ENCODE results near the gene HERC4. TPM values are rescaled to one million over a fixed set of nuclear protein-coding genes. Genes with fewer than 3 reads are reported as not detected.

HERC4 gene
- polyA plus RNA-seq, 1 donor from 2014 or later = 45.6 TPM

DNA sequence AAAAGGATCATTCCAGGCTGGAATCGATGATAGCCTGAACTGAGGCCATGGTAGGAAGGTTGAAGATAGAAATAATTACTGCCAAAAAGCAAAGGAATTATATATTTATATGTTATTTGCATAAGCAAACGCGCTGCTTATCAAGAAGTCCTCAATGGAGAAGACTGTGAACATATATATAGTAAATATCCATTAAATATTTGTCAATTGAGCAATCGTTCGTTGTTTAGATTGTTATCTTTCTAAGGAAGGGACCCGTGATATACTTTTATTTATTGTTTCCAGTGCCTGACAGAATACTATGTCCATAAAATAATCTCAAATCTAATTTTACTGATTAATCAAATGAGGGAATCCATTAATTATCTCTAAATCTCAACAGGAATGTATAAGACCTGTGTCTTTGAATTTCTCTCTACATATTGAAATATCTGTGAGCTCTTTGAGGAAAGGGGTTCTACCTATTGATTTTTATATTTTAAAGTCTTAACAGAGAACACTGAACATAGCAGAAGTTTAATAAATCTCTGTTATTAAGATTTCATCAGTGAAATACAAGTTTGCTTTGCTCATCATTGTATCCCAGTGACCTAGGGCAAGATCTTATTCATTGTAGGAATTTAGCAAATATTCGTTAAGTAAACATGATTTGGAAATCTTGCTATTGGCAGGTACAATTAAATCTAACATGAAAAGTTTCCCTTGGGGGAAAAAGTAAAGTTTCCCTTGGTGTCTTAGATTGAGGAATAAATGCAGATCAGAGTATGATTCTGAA lies 12.0 kb upstream of the HERC4 start:
- H3K27me3 ChIP-seq (ENCODE audit: insufficient read depth, low read depth, low read length) = no peaks in the 10 kb centered on the region
- H3K79me2 ChIP-seq (replicated peaks; ENCODE audit: insufficient read depth, low read length) = no peaks in the 10 kb centered on the region
- no peak overlapping the region for H3K9ac ChIP-seq (ENCODE audit: low read length)
- no peaks in the 10 kb centered on the region for H4K20me1 ChIP-seq (ENCODE audit: insufficient read depth)
- H3K4me3 ChIP-seq (ENCODE audit: low read length) = no peak overlapping the region
- H3K4me2 ChIP-seq (ENCODE audit: low read length) = no peak overlapping the region
- no peak for TF ChIP-seq TAF1 (IDR thresholded peaks at IDR 0.05; ENCODE audit: low read depth)
- H3K9me3 ChIP-seq (ENCODE audit: low read length) = no peaks in the 10 kb centered on the region
- H2AFZ ChIP-seq (ENCODE audit: low read depth, low read length) = no peak overlapping the region
- H3F3A ChIP-seq (ENCODE audit: insufficient read depth, low read length, poor library complexity, severe bottlenecking) = no peaks in the 10 kb centered on the region
- H3K9me2 ChIP-seq (ENCODE audit: insufficient read depth, low read length) = no peaks in the 10 kb centered on the region
- no peaks in the 10 kb centered on the region for H3K36me3 ChIP-seq (ENCODE audit: insufficient read depth, low read length)
- H3K27ac ChIP-seq (ENCODE audit: low read length) = no peak overlapping the region

DNA sequence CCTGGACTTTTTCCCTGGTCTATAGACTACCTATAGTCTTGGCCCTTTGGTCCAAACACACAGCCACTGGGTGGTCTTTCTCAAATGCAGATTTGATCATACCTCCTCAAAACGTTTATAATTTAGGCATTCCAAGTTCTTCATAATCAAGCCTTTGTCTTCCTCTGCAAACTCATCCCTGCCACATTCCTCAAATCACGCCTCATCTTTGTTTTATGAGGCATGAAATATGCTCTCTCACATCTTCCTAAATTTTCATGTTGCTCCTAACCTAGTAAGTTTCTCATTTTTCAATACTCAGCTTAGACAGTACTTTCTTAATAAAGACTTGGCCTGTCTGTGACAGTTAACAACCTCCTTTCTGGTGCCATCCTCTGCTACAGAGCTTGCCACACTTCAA lies 10.9 kb upstream of the HERC4 start:
- no peak for TF ChIP-seq EZH2 (IDR thresholded peaks at IDR 0.05; ENCODE audit: borderline replicate concordance, insufficient read depth, low read length, poor library complexity, severe bottlenecking)
- no peak for TF ChIP-seq TAF1 (IDR thresholded peaks at IDR 0.05; ENCODE audit: low read depth)
- TF ChIP-seq, protein P1, sequence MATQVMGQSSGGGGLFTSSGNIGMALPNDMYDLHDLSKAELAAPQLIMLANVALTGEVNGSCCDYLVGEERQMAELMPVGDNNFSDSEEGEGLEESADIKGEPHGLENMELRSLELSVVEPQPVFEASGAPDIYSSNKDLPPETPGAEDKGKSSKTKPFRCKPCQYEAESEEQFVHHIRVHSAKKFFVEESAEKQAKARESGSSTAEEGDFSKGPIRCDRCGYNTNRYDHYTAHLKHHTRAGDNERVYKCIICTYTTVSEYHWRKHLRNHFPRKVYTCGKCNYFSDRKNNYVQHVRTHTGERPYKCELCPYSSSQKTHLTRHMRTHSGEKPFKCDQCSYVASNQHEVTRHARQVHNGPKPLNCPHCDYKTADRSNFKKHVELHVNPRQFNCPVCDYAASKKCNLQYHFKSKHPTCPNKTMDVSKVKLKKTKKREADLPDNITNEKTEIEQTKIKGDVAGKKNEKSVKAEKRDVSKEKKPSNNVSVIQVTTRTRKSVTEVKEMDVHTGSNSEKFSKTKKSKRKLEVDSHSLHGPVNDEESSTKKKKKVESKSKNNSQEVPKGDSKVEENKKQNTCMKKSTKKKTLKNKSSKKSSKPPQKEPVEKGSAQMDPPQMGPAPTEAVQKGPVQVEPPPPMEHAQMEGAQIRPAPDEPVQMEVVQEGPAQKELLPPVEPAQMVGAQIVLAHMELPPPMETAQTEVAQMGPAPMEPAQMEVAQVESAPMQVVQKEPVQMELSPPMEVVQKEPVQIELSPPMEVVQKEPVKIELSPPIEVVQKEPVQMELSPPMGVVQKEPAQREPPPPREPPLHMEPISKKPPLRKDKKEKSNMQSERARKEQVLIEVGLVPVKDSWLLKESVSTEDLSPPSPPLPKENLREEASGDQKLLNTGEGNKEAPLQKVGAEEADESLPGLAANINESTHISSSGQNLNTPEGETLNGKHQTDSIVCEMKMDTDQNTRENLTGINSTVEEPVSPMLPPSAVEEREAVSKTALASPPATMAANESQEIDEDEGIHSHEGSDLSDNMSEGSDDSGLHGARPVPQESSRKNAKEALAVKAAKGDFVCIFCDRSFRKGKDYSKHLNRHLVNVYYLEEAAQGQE (IDR thresholded peaks at IDR 0.05; ENCODE audit: borderline replicate concordance) = no peak
- TF ChIP-seq, protein P2, sequence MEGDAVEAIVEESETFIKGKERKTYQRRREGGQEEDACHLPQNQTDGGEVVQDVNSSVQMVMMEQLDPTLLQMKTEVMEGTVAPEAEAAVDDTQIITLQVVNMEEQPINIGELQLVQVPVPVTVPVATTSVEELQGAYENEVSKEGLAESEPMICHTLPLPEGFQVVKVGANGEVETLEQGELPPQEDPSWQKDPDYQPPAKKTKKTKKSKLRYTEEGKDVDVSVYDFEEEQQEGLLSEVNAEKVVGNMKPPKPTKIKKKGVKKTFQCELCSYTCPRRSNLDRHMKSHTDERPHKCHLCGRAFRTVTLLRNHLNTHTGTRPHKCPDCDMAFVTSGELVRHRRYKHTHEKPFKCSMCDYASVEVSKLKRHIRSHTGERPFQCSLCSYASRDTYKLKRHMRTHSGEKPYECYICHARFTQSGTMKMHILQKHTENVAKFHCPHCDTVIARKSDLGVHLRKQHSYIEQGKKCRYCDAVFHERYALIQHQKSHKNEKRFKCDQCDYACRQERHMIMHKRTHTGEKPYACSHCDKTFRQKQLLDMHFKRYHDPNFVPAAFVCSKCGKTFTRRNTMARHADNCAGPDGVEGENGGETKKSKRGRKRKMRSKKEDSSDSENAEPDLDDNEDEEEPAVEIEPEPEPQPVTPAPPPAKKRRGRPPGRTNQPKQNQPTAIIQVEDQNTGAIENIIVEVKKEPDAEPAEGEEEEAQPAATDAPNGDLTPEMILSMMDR (IDR thresholded peaks at IDR 0.05; ENCODE audit: poor library complexity, severe bottlenecking) = no peak
- TF ChIP-seq POLR2AphosphoS5 (IDR thresholded peaks at IDR 0.05) = no peak
- no peak for TF ChIP-seq MXI1 (conservative IDR thresholded peaks at IDR 0.05; ENCODE audit: poor library complexity, severe bottlenecking)
- no peak for TF ChIP-seq SMC3 (conservative IDR thresholded peaks at IDR 0.05; ENCODE audit: poor library complexity)
- TF ChIP-seq EP300 (conservative IDR thresholded peaks at IDR 0.05; ENCODE audit: poor library complexity, severe bottlenecking) = no peak
- TF ChIP-seq RAD21 (conservative IDR thresholded peaks at IDR 0.05) = no peak
- no peak overlapping the region for H3K4me3 ChIP-seq (ENCODE audit: low read length)
- H2AFZ ChIP-seq (ENCODE audit: low read depth, low read length) = no peak overlapping the region
- H3K36me3 ChIP-seq (ENCODE audit: insufficient read depth, low read length) = no peaks in the 10 kb centered on the region
- no peaks in the 10 kb centered on the region for H3K9me2 ChIP-seq (ENCODE audit: insufficient read depth, low read length)
- H3F3A ChIP-seq (ENCODE audit: insufficient read depth, low read length, poor library complexity, severe bottlenecking) = no peaks in the 10 kb centered on the region
- H3K27me3 ChIP-seq (ENCODE audit: insufficient read depth, low read depth, low read length) = no peaks in the 10 kb centered on the region
- H3K27ac ChIP-seq (ENCODE audit: low read length) = no peak overlapping the region
- H3K9me3 ChIP-seq (ENCODE audit: low read length) = no peaks in the 10 kb centered on the region
- H3K4me2 ChIP-seq (ENCODE audit: low read length) = no peak overlapping the region
- H3K79me2 ChIP-seq (replicated peaks; ENCODE audit: insufficient read depth, low read length) = no peaks in the 10 kb centered on the region
- H4K20me1 ChIP-seq (ENCODE audit: insufficient read depth) = no peaks in the 10 kb centered on the region
- no peak overlapping the region for H3K9ac ChIP-seq (ENCODE audit: low read length)
